ENCODE measurements around the gene SLCO1B1. TPM values are rescaled to one million over a fixed set of nuclear protein-coding genes. Genes with fewer than 3 reads are reported as not detected.
"Not testable (repeated sequence)": the region's sequence is repeated elsewhere in the genome, so short reads cannot be mapped to it uniquely, and the experiment has no call there.

SLCO1B1 gene, protein sequence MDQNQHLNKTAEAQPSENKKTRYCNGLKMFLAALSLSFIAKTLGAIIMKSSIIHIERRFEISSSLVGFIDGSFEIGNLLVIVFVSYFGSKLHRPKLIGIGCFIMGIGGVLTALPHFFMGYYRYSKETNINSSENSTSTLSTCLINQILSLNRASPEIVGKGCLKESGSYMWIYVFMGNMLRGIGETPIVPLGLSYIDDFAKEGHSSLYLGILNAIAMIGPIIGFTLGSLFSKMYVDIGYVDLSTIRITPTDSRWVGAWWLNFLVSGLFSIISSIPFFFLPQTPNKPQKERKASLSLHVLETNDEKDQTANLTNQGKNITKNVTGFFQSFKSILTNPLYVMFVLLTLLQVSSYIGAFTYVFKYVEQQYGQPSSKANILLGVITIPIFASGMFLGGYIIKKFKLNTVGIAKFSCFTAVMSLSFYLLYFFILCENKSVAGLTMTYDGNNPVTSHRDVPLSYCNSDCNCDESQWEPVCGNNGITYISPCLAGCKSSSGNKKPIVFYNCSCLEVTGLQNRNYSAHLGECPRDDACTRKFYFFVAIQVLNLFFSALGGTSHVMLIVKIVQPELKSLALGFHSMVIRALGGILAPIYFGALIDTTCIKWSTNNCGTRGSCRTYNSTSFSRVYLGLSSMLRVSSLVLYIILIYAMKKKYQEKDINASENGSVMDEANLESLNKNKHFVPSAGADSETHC
- polyA plus RNA-seq (ENCODE audit: insufficient read length in 10 of 10), result under 1 TPM in 1 of 10 donors, not detected in 9; 0.08 TPM
- long read RNA-seq, donor 1, result 0 reads
- long read RNA-seq, donor 2, result 0 reads
- long read RNA-seq, donor 3, result 0 reads
- long read RNA-seq, donor 4, result 0 reads
- long read RNA-seq, donor 5, result 0 reads
- long read RNA-seq, donor 6, result 0 reads
- long read RNA-seq, donor 7, result 0 reads
- long read RNA-seq, donor 8, result 0 reads
- long read RNA-seq, donor 9, result 0 reads

DNA sequence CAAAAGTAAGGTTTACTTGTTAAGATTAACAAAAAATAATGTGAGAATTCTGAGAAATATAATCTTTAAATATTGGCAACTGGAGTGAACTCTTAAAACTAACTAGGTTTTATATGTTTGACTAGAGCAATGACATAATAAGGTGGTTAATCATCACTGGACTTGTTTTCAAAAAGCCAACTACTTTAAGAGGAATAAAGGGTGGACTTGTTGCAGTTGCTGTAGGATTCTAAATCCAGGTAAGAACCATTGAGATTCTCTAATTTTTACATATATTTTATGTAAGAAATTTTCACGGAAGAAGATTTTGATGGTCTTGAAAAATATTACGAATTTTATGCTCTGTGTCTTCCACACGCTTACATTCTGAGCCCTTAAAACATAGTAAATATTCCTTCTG, at the start of gene SLCO1B1:
Gene SLCO1B1, plus strand, starts transcription at position 197 of the 400 bp plus-strand sequence. CDS start 10,381 bp downstream, outside the sequence.
- DNase-seq, result no peak

DNA sequence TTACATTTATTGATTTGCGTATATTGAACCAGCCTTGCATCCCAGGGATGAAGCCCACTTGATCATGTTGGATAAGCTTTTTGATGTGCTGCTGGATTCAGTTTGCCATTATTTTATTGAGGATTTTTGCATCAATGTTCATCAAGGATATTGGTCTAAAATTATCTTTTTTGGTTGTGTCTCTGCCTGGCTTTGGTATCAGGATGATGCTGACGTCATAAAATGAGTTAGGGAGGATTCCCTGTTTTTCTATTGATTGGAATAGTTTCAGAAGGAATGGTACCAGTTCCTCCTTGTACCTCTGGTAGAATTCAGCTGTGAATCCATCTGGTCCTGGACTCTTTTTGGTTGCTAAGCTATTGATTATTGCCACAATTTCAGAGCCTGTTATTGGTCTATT, 46.2 kb upstream of the SLCO1B1 start:
- not testable (repeated sequence) for DNase-seq

DNA sequence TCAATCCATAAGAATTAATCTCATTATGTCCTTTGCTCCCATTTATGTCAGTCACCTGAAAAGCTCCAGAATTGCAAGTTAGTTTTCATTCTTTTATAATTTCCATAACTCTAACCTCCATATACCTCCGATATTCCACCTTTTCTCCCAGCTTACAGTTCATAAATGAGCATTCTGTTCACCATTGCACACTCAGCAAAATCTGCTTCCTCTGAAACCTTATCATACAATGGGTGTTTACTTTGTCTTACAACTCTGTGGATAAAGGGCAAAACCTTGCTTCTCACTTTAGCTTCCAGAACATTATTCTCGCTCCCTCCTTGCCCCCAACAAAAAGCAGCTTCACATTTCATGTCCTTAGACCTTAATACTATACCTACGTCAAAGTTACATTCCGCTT, 19.3 kb upstream of the SLCO1B1 start:
- DNase-seq, result no peak

DNA sequence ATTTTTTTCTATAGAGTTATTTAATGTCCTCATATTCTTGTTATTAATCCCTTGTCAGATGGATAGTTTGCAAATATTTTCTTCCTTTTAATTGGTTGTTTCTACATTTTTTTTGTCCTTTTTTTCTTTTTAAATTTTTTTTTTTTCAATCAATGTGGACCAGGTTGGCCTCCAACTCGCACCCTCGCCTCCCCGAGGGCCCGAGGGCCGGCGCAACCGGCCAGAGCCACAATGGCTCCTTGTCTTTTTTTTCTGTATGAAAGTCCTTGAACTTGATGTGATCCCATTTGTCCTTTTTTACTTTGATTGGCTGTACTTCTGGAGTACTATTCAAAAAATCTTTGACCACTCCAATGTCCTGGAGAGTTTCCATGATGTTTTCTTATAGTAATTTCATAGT, 17.7 kb upstream of the SLCO1B1 start:
- DNase-seq, result no peak

DNA sequence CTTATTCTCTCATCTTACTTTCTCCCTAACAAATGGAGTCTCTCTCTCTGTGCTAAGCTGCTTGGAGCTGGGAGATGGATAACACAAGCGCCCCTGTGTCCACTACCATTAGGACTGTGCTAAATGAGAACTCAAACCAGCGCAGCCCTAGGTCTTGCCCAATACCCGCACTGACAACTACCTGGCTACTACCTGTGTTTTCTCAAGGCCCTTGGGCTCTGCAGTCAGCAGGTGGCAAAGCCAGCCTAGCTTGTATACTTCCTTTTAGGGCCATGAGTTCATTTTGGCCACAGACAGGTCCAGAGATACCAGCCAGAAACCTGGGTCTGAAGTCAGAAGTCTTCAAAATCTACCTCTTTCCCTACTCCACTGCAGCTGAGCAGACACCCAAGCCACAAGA, 13.0 kb upstream of the SLCO1B1 start:
- DNase-seq, result no peak

DNA sequence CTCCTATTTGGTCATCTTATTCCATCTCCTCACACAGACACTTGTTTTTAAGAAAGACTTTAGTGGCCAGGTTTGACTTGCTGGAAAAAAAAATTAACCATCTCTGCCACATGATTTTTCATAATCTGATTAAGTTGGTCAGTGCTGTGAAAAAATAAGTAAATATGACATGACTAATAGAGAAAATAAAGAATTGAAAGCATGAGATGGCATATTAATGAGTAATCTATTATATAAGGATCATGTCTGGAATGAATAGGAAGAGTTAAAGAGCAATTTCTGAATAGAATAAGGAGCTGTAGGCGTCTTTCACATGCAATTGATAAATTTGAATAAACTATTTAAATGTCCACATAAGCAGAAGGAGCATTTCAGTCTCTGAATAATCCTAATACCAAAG, 12.2 kb upstream of the SLCO1B1 start:
- DNase-seq, result no peak

DNA sequence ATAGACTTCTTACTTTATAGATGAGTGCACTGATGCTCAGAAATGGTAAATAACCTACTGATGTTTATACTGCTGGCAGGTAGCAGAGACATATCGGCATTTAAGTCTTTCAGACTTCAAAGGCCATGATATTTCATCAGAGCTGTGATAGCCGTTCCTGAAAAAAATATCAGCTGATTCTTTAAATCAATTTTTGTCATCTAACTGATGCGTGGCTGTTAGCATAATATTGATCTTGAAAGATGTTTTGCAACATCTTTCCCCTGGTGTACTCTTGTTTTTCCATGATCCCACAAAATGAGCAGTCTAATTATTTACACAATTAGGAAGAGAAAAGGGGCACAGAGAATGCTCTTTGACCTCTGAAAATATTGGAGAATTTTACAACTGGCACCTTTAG, 1.6 kb upstream of the SLCO1B1 start:
- no peak for DNase-seq

DNA sequence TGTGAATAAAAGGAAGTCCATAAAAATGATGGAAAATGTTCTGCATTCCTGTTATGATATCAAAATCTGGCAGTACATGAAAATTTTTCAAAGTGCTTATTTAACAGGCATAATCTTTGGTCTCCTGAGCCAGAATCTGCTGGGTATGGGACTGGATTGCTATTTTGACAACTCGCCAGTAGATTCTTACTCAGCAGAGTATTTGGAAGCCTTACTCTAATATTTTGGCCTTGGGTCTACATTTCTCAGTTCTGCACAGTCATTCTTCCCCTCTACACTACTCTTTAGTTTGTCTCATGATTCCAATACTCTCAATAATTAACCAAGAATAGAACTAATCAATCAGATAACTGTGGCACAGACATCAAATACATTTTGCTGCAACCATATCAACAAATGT, 1.1 kb upstream of the SLCO1B1 start:
- no peak for DNase-seq

DNA sequence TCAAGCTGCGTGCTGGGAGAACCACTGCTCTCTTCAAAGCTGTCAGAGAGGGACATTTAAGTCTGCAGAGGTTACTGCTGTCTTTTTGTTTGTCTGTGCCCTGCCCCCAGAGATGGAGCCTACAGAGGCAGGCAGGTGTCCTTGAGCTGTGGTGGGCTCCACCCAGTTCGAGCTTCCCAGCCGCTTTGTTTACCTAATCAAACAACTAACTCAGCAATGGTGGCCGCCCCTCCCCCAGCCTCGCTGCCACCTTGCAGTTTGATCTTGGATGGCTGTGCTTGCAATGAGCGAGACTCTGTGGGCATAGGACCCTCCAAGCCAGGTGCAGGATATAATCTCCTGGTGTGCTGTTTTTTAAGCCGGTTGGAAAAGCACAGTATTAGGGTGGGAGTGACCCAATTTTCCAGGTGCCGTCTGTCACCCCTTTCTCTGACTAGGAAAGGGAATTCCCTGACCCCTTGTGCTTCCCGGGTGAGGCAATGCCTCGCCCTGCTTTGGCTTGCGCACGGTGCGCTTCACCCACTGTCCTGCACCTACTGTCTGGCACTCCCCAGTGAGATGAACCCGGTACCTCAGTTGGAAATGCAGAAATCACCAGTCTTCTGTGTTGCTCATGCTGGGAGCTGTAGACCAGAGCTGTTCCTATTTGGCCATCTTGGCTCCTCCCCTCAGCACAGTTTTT, 6.5 kb downstream of the SLCO1B1 start:
- not testable (repeated sequence) for DNase-seq

DNA sequence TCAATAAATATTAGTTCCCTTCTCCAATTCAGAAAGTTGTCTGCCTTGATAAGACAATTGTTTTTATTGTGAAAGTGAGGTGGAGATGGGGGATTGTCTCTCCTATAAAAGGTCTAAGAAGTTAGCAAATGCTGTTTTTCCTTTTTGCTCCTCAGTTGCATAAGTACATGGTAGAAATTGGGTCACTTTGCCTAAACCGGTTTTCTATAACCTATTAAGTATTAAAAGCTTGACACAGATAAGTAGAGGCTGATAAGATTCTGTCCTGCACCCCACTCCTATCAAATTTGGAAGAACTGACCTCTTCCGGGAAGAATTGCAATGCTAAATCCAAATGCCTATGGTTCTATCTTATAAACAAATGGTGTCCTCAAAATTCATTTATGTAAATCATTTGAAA, 7.0 kb downstream of the SLCO1B1 start:
- DNase-seq, result no peak

DNA sequence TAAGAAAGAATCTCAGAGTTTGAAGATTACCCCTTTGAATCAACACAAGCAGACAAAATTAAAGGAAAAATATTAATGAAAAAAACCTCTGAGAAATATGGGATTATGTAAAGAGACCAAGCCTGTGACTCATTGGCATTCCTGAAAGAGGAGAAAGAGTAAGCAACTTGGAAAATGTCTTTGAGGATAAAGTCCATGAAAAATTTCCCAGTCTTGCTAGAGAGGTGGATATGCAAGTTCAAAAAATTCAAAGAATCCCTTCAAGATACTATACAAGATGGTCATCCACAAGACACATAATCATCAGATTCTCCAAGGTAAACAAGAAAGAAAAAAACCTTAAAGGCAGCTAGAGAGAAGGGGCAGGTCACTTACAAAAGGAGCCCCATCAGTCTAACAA, 13.3 kb downstream of the SLCO1B1 start:
- DNase-seq, result no peak

DNA sequence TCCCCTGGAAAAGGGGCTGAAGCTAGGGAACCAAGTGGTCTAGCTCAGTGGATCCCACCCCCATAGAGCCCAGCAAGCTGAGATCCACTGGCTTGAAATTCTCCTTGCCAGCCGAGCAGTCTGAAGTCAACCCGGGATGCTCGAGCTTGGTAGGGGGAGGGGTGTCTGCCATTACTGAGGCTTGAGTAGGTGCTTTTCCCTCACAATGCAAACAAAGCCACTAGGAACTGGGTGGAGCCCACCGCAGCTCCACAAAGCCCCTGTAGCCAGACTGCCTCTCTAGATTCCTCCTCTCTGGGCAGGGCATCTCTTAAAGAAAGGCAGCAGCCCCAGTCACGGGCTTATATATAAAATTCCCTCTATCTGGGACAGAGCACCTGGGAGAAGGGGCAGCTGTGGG, 18.9 kb downstream of the SLCO1B1 start:
- not testable (repeated sequence) for DNase-seq

DNA sequence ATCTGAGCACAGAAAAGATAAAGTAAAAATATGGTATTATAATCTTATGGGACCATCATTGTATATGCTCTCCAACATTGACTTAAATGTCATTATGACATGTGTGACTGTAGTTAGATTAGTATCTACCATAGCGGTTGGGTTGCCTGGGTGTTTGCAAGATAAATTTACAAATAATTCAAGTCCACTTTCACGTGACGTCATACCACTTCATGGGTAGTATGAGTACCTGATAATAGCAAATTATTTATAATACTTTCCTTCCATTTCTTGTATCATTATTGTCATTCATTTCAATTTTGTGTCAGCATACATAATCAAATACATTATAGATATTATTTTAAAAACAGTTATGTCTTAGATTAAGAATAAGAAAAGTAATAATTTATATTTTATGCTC, 20.2 kb downstream of the SLCO1B1 start:
- DNase-seq, result no peak

DNA sequence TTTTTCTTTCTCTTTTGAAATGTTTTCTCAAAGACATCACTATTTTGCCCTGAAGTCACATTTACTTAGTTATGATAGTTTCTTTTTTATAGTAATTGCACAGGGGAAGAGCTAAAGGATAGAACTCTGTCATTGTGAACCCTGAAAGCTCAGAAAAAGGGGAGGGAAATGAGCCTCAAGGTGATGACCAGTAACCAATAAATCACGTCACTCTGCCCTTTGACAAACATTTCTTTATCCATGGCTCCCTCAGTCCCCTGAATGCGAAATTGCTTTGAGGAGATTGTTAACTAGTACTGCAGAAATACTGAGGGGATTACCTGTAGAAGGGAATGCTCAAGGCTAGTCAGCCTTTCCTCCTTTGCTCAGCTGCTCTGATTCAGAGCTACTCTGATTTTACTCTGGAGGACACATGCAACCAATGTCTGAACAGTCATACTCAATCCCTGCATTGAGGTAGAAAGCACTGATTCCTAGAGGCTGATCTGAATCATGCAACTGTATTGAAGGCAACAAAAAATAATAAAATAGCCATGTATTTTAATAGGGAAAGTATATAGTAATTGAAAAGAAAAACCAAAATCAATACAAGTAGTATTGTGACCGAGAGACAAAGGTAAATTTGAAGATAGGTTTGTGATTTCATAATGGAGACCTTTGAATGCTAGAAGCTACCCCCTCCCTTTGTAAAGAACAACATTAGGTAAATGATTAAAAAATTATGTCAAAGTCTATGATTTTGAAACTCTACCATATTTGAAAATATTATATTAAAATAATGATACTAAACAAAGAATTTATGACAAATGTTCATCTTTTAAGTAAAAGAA, 24.7 kb downstream of the SLCO1B1 start:
- DNase-seq, result no peak

DNA sequence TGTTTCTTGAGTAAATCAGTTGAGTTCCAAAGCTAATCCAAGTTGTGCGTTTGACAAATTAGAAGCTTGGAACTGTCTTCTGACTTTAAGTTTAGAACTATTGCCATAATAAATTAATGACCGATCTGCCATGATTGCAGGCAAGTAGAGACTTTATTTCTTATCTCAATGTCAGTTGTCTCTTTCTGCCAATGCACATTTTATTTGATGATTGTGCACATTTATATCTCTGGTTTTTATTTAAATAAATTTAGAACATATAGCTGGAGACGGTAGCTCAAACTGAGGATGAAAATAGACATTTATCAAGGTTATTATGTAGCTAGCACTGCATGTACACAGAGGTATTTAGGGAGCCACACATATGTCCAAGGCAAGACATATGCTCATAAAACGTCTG, 34.1 kb downstream of the SLCO1B1 start:
- no peak for DNase-seq

DNA sequence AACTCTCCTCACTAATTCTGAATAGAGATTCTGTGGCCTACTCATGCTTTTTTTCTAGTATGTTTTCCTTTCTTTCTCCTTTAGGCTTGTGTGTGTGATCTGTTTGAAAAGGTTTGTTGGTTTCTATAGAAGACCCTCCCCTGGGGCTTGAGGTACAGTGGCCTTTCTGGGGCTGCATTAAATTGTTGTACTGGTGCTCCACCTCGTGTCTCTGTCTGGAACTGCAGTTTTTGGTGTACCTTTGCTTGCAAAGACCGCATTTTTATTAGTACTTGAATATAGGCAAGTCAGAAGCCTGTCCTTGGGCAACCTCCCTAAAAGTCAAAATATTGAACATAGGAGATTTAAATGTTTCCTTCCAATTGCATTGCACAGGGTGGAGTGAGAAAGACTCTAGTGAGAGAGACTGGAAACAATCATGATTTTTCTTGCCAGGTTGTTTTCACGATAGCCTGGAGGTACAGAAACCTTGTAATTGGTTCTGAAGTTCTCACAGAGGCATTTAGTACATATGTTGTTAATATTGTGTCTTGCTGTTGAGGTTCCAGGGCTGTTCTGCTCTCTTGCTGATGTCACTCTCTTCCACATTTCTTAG, 39.0 kb downstream of the SLCO1B1 start:
- DNase-seq, result peak; percentile 3 to 22 (median 3)

DNA sequence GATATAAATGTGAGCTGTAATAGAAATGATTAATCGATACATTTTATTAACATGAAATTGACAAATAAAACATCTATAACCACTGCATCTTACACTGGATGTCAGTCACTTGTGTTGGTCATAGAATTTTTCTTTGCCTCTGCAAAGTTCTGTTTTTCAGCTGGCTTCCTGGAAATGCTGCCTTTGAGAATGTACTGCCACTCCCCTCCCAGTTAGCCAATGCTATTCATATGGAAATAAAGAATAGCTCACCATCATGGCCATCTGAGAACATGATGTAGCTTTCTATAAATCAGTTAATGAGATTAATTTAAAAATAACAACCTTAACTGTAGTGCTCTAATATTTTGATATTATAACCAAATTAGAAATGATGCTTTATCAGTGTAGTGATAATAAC, 41.1 kb downstream of the SLCO1B1 start:
- DNase-seq, result no peak

DNA sequence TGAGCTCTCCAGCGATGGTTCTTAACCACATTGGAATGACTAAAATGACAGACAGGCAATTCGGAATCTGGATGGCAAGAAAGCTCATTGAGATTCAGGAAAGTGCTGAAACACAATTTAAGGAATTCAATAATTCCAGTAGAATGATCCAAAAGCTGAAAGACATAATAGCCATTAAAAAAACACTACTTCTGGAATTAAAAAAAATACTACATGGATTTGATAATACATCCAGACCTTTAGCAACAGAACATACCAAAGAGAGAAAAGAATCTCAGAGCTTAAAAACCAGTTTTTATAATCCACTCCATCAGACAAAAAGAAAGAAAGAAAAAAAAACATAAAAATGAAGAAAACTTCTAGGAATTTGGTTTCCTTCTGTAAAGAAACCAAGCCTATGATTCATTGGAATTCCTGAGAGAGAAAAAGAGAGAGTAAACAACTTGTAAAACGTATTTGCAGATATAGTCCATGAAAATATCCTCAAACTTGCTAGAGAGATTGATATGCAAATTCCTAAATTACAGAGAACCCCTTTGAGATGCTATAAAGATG, 52.8 kb downstream of the SLCO1B1 start:
- DNase-seq, result no peak

DNA sequence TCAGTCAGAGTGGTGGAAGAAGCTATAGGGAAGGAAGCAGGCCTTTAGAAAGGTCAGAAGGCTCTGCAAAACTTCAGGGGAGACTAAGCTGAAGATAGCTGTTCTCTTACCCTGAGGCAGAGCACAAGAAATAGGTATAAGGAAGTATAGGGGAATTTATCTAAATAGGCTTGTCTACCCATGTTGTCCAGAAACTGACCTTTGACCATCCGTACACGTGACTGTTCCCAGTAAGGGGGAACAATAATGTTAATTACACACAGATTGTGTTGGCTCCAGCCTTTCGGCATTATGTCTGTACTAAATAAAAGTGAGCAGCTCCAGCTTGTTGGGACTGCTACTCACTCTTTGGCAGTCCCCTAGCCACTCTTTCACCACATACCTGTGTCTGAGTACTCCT, 59.0 kb downstream of the SLCO1B1 start:
- no peak for DNase-seq

DNA sequence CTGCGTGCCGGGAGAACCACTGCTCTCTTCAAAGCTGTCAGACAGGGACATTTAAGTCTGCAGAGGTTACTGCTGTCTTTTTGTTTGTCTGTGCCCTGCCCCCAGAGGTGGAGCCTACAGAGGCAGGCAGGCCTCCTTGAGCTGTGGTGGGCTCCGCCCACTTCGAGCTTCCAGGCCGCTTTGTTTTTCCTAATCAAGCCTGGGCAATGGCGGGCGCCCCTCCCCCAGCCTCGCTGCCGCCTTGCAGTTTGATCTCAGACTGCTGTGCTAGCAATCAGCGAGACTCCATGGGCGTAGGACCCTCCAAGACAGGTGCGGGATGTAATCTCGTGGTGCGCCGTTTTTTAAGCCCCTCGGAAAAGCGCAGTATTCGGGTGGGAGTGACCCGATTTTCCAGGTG, 83.4 kb downstream of the SLCO1B1 start:
- not testable (repeated sequence) for DNase-seq

DNA sequence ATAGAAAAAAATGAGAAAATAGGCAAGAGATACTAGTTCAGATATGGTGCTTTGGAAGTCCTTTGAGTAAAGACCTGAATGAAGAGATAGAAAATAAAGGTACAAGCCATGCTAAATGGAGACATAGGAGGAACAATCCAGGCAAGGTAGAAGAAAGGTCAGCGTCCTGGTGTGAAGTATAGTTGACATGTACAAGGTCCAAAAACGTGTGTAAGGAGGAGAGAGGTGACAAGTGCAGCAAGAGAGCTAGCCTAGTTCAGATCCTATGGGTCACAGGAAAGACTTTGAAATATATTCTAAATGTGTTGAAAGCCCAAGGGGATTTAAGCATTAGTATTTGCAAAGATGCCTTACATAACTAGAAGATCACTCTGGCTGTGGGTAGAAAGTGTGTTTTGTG, 88.2 kb downstream of the SLCO1B1 start:
- no peak for DNase-seq
